SHP77 (cell line): ENCODE data around the gene STARD10.

Source experiments
- DNase-seq, 2 experiments: peaks; one replicate each; lab custom pipeline; 2025; lab: John Stamatoyannopoulos, UW

The STARD10 gene

GRCh38 chr11:72745511-72745910 is 48.3 kb downstream of the STARD10 start:
- DNase-seq: no peak

- no peak for DNase-seq
These were observed 49.4 kb downstream of the STARD10 start for GRCh38 chr11:72744474-72744873.

GRCh38 chr11:72743321-72744221 is 50.3 kb downstream of the STARD10 start:
- no peak for DNase-seq

GRCh38 chr11:72742513-72743320 is 51.1 kb downstream of the STARD10 start:
- no peak for DNase-seq

- DNase-seq: no peak
These were observed 51.9 kb downstream of the STARD10 start for GRCh38 chr11:72741849-72742512.

GRCh38 chr11:72741429-72741833 is 52.4 kb downstream of the STARD10 start:
- DNase-seq: no peak

GRCh38 chr11:72740562-72741428 is 53.1 kb downstream of the STARD10 start:
- no peak for DNase-seq

- DNase-seq: no peak
These were observed 53.8 kb downstream of the STARD10 start for GRCh38 chr11:72740060-72740424.

GRCh38 chr11:72739240-72740059 is 54.4 kb downstream of the STARD10 start:
- no peak for DNase-seq

- no peak for DNase-seq
These were observed 55.4 kb downstream of the STARD10 start for GRCh38 chr11:72738199-72739141.

GRCh38 chr11:72737336-72737735 is 56.5 kb downstream of the STARD10 start:
- no peak for DNase-seq

GRCh38 chr11:72736452-72737069 is 57.3 kb downstream of the STARD10 start:
- DNase-seq: no peak

GRCh38 chr11:72735495-72736027 is 58.3 kb downstream of the STARD10 start:
- no peak for DNase-seq

GRCh38 chr11:72732329-72732728 is 61.5 kb downstream of the STARD10 start:
- no peak for DNase-seq

GRCh38 chr11:72730737-72731136 is 63.1 kb downstream of the STARD10 start:
- DNase-seq: no peak

- no peak for DNase-seq
These were observed 63.6 kb downstream of the STARD10 start for GRCh38 chr11:72730243-72730642.

- no peak for DNase-seq
These were observed 66.3 kb downstream of the STARD10 start for GRCh38 chr11:72727521-72727920.

GRCh38 chr11:72726266-72727220 is 67.3 kb downstream of the STARD10 start:
- no peak for DNase-seq
